Measurements from ENCODE around the gene NOX3.
"Not testable (repeated sequence)": the region's sequence is repeated elsewhere in the genome, so short reads cannot be mapped to it uniquely, and the experiment has no call there.

The NOX3 gene

DNA sequence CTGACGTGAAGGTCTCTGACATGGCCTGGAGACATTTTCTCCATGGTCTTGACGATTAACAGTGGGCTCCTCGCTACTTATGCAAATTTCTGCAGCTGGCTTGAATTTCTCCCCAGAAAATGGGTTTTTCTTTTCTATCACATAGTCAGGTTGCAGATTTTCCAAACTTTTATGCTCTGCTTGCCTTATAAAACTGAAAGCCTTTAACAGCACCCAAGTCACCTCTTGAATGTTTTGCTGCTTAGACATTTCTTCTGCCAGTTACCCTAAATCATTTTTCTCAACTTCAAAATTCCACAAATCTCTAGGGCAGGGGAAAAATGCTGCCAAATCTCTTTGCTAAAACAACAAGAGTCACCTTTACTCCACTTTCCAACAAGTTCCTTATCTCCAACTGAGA lies 12.9 kb upstream of the NOX3 start:
- DNase-seq: not testable (repeated sequence)

DNA sequence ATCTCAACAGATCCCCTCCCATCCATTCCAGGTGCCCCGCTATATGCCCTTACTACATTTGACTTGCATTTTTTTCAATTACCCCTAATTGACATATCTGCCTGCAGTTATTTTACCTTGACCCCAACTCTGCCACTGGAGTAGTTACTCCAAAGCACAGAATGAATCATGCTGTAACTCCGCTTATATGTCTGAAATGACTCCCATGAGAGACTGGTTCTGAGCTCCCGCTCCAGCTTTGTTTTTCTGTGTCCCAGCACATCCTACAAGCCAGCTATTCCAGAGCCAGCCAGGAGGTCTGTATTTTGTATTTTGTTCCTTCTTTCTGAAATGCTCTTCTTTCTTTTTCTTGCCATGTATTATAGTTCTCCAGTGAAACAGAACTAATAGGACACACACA lies 10.9 kb upstream of the NOX3 start:
- no peak for DNase-seq

DNA sequence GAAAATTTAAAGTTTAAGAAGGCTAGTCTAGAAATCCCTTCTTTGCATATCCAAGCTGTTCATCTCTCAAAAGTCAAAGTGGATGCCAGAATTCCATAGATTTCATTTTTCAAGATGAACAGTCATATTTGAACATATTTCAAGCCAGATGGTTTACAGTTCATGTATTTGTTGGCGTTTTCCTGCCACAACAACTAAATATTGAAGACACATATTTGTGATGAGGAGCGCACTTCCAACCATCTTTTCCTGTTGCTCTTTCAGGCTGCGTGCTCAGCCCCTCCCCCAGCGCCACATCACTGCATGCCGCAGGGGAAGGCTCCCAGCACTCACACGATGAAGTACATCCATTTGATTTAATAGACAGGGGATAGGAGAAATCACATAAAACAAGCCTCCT lies 5.9 kb upstream of the NOX3 start:
- DNase-seq: no peak

DNA sequence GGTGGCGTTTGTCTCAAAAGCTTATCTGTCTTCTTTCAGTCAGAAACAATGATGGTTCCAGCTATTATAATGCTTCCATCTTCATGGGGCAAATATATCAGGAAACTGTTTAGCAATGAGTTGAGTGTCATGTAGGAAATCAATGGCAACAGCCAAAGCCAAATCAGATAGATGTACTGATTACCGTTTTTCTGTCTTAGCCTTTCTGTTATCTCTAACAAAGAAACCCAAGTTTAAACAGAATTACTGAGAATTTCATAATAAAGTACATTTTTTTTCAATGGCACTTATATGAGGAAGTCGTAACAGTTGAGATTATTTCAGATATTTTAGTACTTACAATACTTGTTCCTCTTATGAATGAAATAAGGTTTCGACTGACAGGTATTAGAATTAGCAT lies 1.2 kb downstream of the NOX3 start:
- DNase-seq: no peak

DNA sequence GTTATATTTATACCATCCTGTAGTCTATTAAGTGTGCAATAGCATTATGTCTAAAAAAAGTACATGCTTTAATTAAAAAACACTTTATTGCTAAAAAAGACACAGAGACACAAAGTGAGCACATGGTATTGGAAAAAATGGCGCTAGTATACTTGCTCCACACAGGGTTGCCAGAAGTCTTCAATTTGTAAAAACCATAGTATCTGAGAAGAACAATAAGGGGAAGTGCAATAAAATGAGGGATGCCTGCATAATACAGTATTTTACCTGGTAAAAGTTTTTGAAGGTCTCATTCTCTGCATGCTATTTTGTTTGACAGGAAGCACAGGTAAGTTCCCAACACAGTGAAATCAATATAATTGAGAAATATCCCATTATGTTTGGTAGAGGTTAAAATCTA lies 1.6 kb downstream of the NOX3 start:
- DNase-seq: no peak

DNA sequence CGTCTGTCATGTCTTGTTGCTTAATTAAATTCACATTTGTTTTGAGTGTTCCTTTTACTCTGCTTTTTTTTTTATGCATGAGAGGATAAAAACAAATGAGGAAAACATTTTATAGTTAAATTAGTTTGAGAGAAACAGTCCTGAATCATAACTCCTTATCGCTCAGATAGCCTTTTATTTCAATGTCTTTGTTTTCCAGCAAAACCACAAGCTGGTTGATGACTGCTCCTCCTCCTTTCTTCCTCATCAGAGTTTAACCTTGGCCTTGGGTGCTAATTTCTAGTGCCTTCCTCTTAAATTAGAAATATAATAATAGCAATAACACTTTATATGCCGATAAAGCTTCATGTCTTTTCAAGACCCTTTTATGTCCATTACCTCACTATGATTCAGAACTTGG lies 3.1 kb downstream of the NOX3 start:
- DNase-seq: no peak

DNA sequence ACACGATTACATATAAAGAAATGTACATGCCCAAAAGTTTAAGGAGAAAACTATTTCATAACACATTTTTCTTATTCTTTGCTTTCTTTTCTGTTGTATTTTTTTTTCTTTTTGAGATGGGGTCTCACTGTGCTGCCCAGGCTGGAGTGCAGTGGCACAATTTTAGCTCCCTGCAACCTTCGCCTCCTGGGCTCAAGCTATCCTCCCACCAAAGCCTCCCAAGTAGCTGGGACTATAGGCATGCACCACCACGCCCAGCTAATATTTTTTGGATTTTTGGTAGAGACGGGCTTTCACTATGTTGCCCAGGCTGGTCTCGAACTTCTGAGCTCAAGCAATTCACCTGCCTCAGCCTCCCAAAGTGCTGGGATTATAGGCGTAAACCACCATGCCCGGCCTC lies 4.1 kb downstream of the NOX3 start:
- not testable (repeated sequence) for DNase-seq

DNA sequence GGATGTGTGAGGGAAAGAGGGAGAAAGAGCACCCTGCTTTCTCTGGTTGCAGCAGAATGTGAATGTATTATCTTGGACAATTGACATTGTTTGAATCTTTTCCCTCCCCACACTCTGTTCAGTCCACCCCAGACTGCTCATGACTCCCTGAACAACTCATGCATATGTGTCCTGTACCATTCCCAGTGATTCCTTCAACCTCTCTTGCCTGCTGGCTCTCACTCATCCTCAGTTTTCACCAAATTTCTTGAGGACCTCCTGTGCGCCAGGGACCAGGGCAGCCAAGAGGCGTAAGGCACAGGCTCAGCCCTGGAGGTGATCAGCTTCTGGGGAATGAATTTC lies 5.4 kb downstream of the NOX3 start:
- DNase-seq: no peak

DNA sequence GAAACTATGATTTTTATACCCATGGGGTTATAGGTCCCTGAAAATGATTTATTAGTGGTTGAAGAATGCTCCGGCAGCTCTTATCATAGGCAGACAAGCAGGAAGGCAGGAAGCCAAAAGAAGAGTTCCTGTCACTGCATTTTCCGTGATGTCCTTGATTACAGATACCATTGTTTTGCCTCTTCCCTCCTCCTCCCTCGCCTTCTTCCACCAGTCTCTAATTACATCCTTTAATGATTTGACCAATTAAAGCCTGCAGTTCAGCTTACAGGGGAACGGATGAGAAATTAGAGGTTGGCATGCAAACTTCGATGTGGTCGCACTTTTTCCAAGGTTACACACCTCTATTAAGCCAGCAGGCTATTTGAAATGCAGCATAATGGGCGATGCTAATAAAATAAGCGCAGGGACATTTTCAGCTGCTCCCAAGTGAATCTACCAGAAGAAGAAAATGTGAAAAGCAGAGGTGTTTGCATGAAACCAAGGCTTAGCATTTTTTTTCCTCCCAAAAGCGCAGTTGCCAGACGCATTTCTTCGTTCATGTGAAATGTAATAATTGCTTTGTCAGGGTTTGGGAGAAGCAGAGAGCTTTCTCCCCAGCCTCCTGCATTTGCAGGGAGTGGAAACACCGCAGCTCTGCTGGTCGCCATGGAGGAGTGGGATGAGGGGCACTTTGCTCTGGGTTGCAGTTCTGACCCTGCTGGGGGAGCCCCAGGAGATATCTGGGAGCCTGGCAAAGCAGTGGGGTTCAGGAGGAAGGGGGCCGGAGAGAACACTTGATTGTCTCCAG lies 6.0 kb downstream of the NOX3 start:
- DNase-seq: no peak

DNA sequence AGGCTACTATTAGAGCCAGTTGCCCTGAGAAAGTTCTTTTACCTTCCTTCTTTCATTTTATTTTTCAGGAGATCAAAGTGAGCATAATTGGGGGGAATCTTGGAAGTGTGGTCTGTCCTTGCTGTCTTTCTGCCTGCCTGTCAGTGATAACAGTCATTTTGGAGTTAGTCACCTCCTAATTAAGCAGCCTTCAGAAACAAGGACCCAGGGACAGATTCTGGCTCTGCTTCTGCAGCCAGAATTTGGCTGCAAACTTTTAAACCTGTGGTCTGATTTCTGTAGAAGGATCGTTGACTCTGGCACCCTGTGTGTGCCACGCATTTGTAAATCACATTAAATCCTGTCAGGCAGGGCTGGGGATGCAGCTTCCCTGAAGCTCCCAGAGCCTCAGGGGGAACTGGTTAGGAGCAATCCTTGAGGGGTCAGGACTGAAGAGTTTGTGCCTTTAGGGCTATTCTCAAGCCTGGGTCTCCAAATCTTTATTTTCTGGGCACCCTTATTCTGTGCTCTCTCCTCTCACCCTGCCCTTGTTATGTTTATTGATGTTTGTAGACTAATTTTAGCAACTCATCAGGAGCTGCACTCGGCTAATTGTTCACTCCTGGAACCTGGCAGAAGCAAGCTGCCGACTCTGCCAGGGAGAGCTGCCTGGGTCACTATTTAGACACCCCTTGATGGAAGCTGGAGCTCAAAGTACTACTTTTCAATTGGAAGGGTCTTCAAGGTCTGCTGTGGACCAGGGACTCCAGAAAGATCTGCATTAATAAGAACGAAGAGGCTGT lies 6.8 kb downstream of the NOX3 start:
- DNase-seq: no peak

DNA sequence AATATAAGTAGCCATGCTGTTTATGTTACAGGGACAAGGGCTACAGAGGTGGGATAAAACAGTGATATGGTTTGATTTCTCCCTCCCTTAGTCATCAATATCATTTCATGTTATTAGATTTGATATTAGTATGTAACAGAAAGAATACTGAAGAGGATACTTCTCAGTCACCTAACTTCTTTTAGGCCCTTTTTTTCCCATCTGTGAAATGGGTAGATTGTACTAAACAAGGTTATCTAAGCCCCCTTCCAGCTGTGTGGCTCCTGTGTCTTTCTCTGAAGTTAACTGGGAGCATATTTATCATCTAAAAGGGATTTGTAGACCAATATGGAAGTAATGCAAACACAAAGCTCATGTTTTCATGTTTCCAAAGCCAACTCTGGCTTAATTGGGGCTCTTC lies 7.7 kb downstream of the NOX3 start:
- no peak for DNase-seq

DNA sequence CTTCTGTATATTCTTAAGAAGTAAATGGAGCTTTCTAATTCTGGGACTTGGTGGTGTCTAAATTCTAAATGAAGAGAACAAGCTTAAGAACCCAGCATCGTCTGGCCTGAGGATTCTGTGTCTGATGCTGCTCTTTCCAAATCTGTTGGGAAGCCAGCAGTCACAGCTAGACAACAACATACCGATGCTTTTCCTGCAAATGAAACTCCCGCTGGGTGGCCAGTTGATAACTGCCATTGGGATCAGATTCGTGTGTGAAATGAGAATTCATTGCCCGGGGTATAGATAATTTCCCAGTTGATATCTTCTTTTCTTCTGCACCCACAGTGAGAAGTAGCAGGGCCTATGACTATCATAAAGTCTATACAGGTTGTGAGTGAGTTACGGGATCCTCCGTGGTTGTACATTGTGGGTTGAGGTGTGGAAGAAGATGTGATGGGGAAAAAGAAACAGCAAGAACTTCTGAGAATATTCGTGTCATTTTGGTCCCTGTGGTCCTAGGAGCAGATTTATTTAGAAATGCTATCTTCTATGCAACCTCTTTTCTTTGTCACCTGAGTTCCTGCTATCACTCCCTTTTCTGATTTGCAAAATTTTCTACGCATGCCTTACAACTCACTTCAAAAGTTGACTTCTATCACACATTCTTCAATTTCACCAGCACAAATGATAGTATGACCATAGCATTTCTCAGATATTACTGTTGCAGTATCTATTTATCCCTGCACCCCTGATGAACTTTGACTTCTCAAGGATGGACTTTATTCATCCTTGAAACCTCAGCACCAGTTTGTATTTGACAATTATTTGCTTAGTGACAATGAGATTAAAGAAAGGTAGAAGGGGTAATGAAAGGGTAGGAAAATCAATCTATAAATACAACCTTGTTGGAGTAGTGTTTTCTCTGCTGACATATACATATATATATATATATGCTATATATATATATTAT lies 10.4 kb downstream of the NOX3 start:
- DNase-seq: no peak

DNA sequence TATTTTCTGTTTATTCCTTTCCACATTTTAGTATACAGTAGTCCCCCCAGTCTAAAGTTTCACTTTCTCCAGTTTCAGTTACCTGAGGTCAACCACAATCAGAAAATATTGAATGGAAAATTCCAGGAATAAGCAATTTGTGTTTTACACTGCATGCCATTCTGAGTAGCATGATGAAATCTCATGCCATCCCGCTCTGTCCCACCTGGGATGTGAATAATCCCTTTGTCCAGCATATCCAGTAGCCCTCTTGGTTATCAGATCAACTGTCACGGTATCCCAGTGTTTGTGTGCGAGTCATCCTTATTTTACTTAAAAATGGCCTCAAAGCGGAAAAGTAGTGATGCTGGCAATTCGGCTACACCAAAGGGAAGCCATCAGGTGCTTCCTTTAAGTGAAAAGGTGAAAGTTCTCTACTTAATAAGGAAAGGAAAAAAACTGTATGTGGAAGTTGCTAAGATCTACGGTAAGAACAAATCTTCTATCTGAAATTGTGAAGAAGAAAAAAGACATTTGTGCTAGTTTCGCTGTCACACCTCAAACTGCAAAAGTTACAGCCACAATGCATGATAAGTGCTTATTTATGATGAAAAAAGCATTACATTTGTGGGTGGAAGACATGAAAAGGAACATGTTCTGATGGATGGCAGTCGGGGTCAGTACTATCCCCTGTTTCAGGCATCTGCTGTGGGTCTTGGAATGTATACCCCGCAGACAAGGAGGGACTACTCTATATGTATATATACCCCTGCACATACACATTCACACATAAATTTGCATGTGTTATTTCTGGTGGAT lies 11.3 kb downstream of the NOX3 start:
- DNase-seq: no peak

DNA sequence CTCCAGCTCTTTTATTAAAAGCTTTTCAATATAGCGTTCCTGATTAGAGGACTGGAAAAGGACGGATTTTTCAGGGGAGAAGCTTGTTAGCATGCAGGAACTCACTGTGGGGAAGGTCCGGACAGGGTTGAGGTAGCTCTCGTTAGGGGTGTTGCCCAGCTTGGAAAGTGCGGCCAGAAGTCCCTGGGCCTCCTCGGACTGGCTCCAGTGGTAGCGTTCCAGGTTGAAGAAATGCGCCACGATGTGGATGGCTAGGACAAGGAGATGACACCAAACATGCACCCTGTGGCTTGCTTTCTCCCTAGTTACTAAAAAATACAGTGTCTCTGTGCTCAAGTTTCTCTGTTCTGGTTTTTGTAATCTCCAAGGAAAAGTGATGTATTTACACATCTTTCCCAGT lies 12.5 kb downstream of the NOX3 start:
- DNase-seq: no peak

DNA sequence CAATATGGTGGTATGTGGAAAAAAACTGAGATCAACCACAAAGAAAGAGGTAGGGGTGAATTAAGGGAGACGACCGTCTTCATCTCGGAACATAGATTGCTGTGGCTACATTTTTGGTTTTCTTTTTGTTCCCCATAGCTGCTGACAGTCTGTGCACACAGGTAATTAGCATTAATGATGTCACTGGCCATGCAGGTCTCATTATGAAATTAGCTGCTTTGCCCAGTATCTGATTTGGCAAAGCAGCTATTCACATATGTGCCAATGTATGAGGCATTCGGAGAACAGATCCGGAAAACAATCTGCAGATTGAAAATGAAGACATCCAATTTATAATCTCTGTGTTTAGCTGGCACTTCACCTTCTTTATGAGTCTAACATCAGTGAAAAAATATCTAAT lies 13.1 kb downstream of the NOX3 start:
- DNase-seq: no peak

DNA sequence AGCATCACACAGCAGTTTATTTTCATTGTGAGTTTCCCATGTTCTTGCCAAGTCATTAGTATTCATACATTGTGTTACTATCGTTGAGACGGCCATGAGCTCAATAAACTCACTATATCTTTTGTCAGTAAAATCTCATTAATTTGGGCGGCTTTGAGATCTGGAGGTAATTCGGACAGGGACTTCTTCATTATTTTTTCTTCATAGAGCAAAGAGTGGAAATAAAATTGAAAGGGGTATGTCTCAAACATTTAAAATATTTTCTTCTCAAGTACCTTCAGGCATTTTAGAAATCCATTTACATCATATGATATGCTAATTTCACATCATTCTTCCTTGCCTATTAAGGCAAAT lies 14.6 kb downstream of the NOX3 start:
- no peak for DNase-seq

DNA sequence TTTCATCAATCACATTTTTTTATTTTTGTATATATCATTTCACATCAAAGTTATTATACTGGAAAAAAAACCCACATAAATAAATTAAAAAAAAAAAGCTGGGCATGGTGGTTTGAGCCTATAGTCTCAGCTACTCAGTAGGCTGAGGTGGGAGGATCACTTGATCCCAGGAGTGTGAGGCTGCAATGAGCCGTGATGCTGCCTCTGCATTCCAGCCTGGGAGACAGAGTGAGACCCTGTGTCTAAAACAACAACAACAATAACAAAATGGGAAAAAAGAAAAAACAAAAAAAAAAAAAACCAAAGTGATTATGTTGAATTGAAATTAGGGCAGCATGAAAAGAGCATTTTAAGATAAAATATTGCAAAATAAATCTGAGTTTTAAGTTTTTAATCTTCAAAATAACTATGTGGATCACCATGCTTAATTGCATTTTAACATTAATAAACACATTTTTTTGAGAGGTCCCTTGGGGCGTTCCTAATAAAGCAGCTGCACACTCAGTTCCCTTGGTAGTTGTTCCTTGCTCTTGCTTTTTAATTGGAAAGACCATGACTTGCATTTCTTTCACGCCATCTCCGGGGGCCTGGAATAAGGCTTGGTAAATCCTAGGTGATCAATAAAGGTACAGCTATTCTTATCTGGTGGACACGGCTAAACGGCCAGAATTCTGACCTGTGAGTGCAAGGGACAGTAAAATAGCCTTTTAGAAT lies 15.1 kb downstream of the NOX3 start:
- DNase-seq: no peak

DNA sequence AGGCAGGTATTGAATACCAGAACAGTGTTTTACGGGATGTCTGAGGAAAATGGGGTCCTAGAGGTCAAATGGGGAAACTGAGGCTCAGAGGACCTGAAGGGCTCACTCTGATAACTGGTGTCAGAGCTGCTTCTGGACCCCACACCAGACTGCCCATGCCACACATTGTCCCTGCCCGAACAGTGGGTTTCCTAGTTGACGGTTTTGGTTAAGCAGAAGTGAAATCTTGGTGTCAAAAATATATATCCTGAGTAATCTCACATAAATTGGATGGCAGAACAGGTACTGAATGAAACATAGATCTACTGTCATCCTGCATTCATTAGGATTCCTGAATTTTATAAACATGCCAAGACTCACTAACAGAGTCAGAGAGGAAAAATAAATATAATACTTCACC lies 16.3 kb downstream of the NOX3 start:
- DNase-seq: no peak

DNA sequence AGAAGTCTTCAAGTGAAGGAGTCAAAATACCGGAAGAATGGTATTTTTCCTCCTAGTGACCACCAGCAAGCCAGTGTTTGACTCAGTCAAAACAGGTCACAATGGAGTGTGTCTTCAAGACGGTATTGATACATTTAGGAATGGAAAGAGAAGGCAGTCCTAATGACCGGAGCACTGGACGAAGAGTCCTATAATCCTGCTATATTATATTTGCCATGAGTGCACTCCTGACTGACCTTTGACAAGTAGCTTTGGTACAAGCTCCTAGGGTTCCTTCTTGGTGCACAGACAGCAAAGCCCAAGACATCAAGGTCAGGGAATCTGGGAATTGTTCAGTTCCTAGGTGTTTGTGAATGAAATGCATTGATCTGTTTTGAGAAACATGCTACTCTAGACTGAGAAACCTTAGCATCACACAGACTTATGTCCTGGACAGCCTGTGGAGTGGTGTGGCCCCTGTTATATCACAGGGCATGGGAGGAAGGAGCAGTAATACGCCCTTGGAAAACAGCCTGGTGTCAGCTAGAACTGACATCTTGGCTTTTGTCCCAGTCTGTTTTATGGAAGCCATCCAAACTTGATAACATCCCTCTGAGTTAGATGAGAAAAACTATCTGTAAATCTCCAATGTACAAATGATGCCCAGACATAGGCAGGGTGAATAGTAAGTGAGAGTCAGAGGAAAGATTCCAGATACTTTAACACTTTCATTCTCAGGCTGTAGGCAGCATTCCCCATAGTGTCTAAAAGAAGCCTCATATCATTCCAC lies 18.5 kb downstream of the NOX3 start:
- no peak for DNase-seq

DNA sequence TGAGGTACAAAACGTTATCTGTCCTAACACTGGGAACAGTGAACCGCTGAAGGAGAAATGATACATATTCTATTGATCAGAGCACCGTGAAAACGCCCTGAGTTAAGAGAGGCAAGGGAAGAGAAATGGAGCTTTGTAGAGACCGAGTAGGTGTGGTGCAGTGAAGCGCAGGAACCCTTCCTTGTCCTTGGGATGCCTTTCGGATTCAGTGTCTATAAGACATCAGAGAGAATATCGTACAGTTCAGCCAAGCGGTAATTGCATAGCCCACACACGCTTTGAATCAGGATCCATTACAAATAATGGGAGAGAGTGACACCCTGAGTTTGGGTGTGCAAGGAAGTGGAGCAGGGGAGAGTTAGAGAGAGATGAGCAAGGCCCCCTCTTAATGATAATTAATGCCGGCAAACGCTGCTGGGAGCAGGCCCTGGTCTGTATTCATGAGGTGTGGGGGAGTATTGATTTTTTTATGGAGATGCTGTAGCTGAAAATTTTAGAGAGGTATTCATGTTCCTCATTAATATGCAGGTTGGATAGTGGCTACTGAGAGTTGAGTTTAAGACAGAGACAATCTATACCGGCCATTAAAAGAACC lies 20.7 kb downstream of the NOX3 start:
- no peak for DNase-seq

DNA sequence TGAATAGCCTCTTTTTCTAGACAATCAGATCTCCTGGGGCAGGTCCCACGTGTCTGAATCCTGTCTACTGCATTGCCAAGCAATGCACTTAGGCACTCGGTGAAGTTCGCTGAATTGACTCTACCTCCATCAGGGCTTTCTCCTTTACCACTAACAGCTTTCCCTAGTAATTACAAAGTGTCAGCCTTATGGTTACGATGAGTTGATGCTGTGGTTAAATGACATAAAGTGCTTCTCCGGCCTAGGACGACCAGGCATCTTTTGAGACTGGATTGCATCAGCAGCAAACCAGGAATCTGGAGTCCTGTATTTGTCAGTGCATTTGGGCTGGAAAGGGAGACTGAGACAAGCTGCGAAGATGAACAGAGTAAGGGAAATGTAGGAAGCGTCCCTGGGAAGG lies 21.5 kb downstream of the NOX3 start:
- no peak for DNase-seq
